Retinal pigment epithelial cell (primary cell): Measurements from ENCODE around the gene ABCC6.

Experiments
- DNase-seq: peaks from one replicate; pipeline ENCODE4 v3.0.0-alpha.2; 2010; ENCODE audit warnings: low read depth
- H3K4me3 ChIP-seq: 2 replicates; pipeline ENCODE4 v1.5.1; 2011; ENCODE audit warnings: mild to moderate bottlenecking, low read length, control low read depth, moderate library complexity
- TF ChIP-seq, protein P1 (sequence below): conservative IDR thresholded peaks from 2 replicates; pipeline ENCODE4 v1.5.1; 2011; ENCODE audit warnings: low read depth, low read length, control low read depth, inconsistent platforms

ABCC6 gene

DNA sequence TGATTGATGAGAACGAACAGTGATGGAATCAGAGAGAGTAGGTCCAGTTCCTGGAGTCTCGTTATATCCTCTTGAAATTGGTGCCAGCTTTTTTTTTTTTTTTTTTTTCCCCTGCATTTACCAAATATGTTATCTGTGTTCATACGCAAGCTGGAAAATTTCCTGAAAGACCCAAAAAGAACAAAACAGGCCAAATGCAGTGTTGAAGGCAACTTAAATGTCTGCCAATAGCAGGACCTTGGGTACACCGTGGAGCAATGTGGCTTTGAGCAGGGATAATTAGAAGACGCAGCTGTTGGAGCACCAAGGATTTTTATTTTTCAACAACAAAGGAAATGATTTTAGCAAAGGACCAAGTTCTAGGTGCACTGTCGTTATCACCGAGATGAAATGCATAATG is 105.0 kb downstream of the ABCC6 start:
- no peak overlapping the region for H3K4me3 ChIP-seq
- TF ChIP-seq, protein P1, sequence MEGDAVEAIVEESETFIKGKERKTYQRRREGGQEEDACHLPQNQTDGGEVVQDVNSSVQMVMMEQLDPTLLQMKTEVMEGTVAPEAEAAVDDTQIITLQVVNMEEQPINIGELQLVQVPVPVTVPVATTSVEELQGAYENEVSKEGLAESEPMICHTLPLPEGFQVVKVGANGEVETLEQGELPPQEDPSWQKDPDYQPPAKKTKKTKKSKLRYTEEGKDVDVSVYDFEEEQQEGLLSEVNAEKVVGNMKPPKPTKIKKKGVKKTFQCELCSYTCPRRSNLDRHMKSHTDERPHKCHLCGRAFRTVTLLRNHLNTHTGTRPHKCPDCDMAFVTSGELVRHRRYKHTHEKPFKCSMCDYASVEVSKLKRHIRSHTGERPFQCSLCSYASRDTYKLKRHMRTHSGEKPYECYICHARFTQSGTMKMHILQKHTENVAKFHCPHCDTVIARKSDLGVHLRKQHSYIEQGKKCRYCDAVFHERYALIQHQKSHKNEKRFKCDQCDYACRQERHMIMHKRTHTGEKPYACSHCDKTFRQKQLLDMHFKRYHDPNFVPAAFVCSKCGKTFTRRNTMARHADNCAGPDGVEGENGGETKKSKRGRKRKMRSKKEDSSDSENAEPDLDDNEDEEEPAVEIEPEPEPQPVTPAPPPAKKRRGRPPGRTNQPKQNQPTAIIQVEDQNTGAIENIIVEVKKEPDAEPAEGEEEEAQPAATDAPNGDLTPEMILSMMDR: no peak
- DNase-seq: no peak

DNA sequence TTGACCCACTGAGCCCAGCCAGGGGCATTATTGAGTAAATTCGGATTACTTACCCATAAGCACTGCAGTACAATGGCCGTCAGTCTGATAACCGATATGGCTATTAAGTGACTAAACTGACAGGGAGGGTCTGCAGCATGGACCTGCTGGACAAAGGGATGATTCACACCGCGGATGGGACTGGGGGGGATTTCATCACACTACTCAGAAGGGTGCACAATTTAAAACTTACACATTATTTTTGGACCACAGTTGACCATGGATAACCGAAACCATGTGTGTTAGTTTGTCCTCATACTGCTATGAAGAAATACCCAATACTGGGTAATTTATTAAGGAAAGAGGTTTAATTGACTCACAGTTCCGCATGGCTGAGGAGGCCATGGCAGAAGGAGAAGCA is 106.5 kb downstream of the ABCC6 start:
- DNase-seq: no peak
- TF ChIP-seq, protein P1: no peak
- H3K4me3 ChIP-seq: no peak overlapping the region

DNA sequence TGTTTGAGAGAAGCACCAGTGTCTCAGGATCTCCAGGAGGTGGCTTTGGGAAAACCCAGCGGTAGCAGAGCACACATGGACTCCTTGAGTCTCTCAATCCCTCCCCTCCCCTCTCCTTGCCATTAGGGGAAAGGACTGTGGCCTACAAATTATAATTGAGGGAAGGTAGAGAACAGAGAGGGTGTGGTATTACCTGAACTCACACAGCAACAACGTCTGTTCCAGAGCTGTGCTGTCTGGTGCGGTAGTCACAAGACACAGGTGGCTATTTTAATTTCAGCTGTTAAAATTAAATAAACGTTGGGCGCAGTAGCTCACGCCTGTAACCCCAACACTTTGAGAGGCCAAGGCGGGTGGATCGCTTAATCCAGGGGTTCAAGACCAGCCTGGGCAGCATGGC is 110.2 kb downstream of the ABCC6 start:
- TF ChIP-seq, protein P1: no peak
- no peak for DNase-seq
- no peak overlapping the region for H3K4me3 ChIP-seq

DNA sequence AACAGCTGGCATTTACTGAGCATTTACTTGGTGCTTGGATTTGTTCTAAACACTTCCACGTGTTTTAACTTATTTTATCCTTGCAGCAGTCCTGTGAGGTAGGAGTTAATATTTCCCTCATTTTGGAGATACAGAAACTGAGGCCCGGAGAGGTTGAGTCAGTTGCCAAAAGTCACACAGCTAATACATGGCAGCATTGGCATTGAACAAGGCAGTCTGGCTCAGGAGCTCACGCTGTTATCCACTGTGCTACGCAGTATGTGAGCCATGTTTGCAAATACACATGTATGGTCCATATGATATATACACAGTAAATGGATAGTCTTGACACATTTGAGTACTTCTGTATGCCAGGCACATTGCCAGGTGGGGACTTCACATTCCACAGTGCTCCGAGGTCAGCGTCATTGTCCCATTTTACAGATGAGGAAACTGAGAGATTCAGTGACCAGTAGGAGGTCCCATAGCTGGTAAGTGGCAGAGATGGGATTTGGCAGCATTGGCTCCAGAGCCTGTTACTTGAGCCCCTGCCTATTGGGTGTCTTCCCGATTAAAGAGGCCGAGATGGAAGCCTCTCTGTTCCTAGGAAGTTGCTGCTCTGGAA is 110.7 kb downstream of the ABCC6 start:
- H3K4me3 ChIP-seq: no peak overlapping the region
- TF ChIP-seq, protein P1: no peak
- no peak for DNase-seq

DNA sequence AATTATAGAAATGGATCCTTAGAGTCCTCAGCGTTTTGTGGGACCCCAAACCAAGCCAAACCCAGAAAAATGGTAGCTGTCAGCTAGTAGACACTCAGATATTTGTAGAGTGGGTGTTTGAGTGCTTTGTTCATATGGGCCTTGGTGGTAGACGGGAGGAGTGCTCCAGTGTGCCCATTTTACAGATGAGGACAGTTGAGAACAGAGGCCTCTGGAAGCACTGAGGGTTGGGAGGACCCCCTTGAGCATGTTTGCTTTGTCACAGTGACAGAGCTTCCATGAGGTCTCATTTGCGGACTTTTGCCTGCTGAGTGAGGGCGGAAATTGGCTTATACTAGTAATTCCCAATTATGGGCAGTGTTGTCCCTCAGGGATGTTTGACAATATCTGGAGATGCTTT is 111.7 kb downstream of the ABCC6 start:
- no peak overlapping the region for H3K4me3 ChIP-seq
- DNase-seq: no peak
- TF ChIP-seq, protein P1: no peak

DNA sequence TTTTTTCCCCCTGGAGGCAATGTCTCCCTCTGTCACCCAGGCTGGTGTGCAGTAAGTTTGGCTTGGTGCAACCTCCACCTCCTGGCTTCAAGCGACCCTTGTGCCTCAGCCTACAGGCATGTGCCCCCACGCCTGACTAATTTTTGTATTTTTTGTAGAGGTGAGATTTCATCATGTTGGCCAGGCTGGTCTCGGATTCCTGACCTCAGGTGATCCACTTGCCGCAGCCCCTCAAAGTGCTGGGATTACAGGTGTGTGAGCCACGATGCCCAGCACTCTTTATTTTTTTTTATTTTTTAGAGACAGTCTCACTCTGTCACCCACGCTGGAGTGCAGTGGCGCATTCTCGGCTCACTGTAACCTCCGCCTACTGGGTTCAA is 113.2 kb downstream of the ABCC6 start:
- no peak overlapping the region for H3K4me3 ChIP-seq
- TF ChIP-seq, protein P1: no peak

DNA sequence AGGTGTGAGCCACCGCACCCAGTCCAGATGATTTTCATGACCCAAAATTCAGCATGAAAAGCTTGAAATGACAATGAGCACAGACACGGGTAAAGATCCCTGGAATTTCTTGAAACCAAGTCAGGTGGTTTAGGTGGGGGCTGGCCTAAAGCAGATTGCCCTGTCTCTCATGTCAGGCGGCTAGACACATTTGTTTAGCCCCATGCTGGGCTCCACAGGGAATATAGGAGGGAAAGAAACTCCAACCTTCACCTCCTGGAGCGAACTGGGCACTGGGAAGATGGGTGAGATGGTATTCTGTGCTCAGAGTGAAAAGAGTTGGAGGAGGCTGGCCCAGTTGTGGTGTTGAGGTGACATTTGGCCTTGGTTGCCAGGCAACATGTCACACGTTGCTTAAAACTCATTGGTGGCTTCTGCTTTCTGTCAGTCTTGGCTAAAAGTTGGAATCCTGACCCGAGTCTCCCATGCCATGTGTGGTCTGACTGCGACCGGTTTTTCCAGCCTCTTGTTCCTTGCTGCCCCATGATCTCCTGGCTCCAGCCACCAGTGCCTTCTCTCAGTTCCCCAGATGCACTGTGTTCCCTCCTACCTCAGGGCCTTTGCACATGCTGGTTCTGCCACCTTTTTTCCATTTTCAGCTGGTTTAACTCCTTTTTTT is 113.7 kb downstream of the ABCC6 start:
- TF ChIP-seq, protein P1: no peak
- no peak overlapping the region for H3K4me3 ChIP-seq
- DNase-seq: no peak

More for the DNA sequence above, 113.2 kb downstream of the ABCC6 start:
- no peak for DNase-seq
